RWPE1 (cell line): Measurements from ENCODE around the gene RNF39.

ENCODE experiments used
- CTCF ChIA-PET: fragments of 350-600 bp; sonication (Branson Sonifier 250); formaldehyde crosslinking; extraction: SDS; loops from one replicate; lab custom pipeline; 2021; lab: Yijun Ruan, JAX
- POLR2A ChIA-PET: fragments of 400-600 bp; formaldehyde crosslinking; extraction: SDS; loops from one replicate; lab custom pipeline; 2020; ENCODE audit warnings: antibody characterized with exemption; ENCODE audit not compliant: low non-redundant PET; lab: Yijun Ruan, JAX
- DNase-seq: peaks from one replicate; pipeline ENCODE4 v3.0.0; 2012; ENCODE audit warnings: low spot score
- H3K27ac ChIP-seq: fragments of 450-650 bp; 2 replicates; pipeline ENCODE4 v1.5.1; 2017
- CTCF ChIP-seq: fragments of 450-650 bp; conservative IDR thresholded peaks from 2 replicates; pipeline ENCODE4 v1.5.1; 2017; ENCODE audit warnings: low read depth, mild to moderate bottlenecking

The RNF39 gene

DNA sequence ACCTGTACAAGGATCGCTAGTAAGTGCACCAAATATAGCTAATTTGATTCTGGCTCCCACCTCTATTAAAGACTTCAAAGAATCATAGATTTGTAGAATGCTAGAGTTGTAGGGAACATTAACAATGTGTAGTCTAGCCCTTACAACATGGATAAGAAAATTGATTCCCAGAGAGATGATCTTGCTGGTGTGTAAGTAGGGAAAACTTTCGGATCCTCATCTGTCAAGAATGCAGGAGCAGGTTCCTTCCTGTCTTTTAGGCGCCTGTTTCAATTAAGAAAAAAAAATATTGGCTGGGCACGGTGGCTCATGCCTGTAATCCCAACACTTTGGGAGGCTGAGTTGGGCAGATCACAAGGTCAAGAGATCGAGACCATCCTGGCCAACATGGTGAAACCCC, 12.3 kb upstream of the RNF39 start:
- no peak for DNase-seq
- TF ChIP-seq CTCF, result no peak
- H3K27ac ChIP-seq, result no peak overlapping the region
- ChIA-PET CTCF (no interaction called here), POLR2A (interaction anchor here (0.7 kb wide), 1 partner anchor 21 kb away, joined by 3 read pairs; the partner anchor contains the start of gene PPP1R11)

GRCh38 chr6:30077218-30077617, 1.6 kb upstream of the RNF39 start:
- ChIA-PET CTCF (interaction anchor here (2.2 kb wide), 1 partner anchor 54 kb away, joined by 8 read pairs; no protein-coding TSS in a partner anchor), POLR2A (no interaction called here)
- no peak overlapping the region for H3K27ac ChIP-seq
- TF ChIP-seq CTCF, result no peak
- DNase-seq, result no peak

- TF ChIP-seq CTCF, result peak; percentile 73
- CTCF ChIA-PET, result interaction anchor here (0.6 to 2.2 kb wide), 4 partner anchors 24 to 55 kb away, joined by 3 to 8 read pairs (median 4); no protein-coding TSS in a partner anchor
- H3K27ac ChIP-seq, result peak overlapping the region; percentile 87
- POLR2A ChIA-PET, result no interaction called here
- DNase-seq, result peak; percentile 89
Observed at GRCh38 chr6:30075790-30076732, 492 bp upstream of the RNF39 start.

DNA sequence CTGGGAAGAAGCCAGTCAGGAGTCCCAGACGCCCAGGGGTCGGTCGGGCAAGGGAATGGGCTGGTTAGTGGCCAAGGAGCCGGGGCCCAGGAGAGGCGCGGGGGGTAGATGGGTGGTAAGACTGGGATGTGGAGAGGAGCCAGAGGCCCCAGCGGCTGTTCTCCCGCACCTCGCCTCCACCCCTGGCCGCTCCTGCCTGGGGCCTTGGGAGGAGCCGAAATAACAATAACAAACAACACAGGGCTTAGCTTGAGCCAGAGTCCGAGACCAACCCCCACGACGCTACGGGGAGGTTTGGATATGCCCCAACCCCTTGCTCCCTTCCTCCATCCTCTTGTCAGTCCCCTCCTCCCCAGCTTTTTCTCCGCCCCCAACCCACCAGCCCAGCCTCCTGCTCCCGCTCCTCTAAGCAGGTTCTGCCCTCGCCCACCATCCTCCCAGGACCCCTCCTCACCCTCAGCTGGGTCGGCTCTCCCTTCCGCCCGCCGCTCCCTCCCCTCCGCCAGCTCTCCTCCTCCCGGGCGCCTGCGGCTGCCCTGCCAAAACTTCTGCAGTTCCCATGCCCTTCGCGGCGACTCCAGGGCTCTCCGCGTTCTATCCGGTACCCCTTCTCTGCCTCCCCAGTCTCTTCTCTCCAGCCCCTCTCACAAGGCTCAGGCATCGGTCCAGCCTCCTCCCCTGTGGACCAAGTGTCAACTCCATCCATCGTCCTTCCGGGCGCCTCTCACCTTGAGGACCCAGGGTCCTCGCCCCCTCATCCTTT, 1.1 kb downstream of the RNF39 start:
- no peak for TF ChIP-seq CTCF
- no peak for DNase-seq
- CTCF ChIA-PET, result interaction anchor here (0.7 to 1.0 kb wide), 2 partner anchors 56 to 150 kb away, joined by 4 to 5 read pairs; no protein-coding TSS in a partner anchor

DNA sequence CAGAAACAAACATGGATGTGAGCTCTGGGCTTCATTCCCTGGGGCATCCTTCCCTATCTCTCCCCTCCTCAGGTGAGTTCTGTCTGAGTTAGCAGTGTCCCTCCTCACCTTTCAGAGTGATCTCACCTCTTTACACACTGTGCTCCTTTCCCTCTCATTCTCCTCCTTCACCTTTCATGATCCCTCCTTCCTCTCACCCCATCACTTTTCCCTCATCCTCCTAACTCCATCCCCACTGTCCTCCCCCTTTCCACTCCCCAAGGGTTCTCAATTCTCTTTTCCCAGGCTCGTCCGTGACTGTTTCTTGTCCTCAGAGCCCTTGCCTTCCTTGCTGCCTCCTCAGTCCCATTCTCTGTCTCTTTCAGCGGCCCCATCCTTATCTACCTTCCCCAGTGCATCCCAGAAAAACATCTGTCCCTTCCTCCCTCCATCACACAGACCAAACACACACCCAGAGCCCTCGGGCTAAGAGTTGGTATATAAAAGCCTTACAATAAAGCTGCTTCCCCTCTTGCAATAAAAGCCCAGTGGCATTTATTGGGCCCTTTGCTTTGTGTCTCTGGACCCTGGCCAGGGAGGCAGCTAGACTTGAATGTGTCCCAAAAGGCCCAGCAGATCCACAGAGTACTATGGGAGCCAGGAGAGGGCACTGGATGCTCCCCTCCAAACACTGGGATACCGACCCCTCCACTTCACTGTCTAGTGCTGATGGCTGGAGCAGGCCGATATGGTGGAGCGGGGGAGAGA, 1.9 kb downstream of the RNF39 start:
- ChIA-PET CTCF (interaction anchor here (0.7 to 1.0 kb wide), 2 partner anchors 57 to 151 kb away, joined by 4 to 5 read pairs; no protein-coding TSS in a partner anchor), POLR2A (interaction anchor here (1.3 kb wide), 1 partner anchor 28 kb away, joined by 5 read pairs; no protein-coding TSS in a partner anchor)
- TF ChIP-seq CTCF, result no peak
- H3K27ac ChIP-seq, result peak overlapping the region; percentile 87
- DNase-seq, result no peak

More for the DNA sequence above, 1.1 kb downstream of the RNF39 start:
- H3K27ac ChIP-seq, result peak overlapping the region; percentile 87
- POLR2A ChIA-PET, result interaction anchor here (1.3 kb wide), 1 partner anchor 27 kb away, joined by 5 read pairs; no protein-coding TSS in a partner anchor
